Measurements from ENCODE around the gene HDAC9. TPM values are rescaled to one million over a fixed set of nuclear protein-coding genes. Genes with fewer than 3 reads are reported as not detected.

HDAC9 gene
- polyA plus RNA-seq, 4 donors: 8.4 to 15.8 (median 10.7) TPM

GRCh38 chr7:18491871-18492270 lies 3.7 kb upstream of the HDAC9 start:
- DNase-seq (ENCODE audit: low read depth in 4 of 4, low spot score in 3 of 4): no peak

GRCh38 chr7:18494406-18494805 lies 1.1 kb upstream of the HDAC9 start:
- no peak for DNase-seq (ENCODE audit: low read depth in 4 of 4, low spot score in 3 of 4)

- DNase-seq (ENCODE audit: low read depth in 4 of 4, low spot score in 3 of 4): peak in 1 of 4 donors; percentile 10
Observed at GRCh38 chr7:18494821-18495408, 634 bp upstream of the HDAC9 start.

- DNase-seq (ENCODE audit: low read depth in 4 of 4, low spot score in 3 of 4): peak in 1 of 4 donors; percentile 6
Observed at GRCh38 chr7:18496341-18496700, 772 bp downstream of the HDAC9 start.

GRCh38 chr7:18497082-18497481 lies 1.5 kb downstream of the HDAC9 start:
- no peak for DNase-seq (ENCODE audit: low read depth in 4 of 4, low spot score in 3 of 4)

GRCh38 chr7:18497800-18498199 lies 2.3 kb downstream of the HDAC9 start:
- DNase-seq (ENCODE audit: low read depth in 4 of 4, low spot score in 3 of 4): no peak

GRCh38 chr7:18498341-18498740 lies 2.8 kb downstream of the HDAC9 start:
- DNase-seq (ENCODE audit: low read depth in 4 of 4, low spot score in 3 of 4): no peak

- no peak for DNase-seq (ENCODE audit: low read depth in 4 of 4, low spot score in 3 of 4)
Observed at GRCh38 chr7:18499407-18500177, 4.0 kb downstream of the HDAC9 start.

GRCh38 chr7:18503126-18503866 lies 7.7 kb downstream of the HDAC9 start:
- no peak for DNase-seq (ENCODE audit: low read depth in 4 of 4, low spot score in 3 of 4)

GRCh38 chr7:18504965-18505364 lies 9.4 kb downstream of the HDAC9 start:
- no peak for DNase-seq (ENCODE audit: low read depth in 4 of 4, low spot score in 3 of 4)

- no peak for DNase-seq (ENCODE audit: low read depth in 4 of 4, low spot score in 3 of 4)
Observed at GRCh38 chr7:18505870-18506460, 10.4 kb downstream of the HDAC9 start.

- no peak for DNase-seq (ENCODE audit: low read depth in 4 of 4, low spot score in 3 of 4)
Observed at GRCh38 chr7:18508443-18509427, 13.2 kb downstream of the HDAC9 start.

GRCh38 chr7:18509481-18509880 lies 13.9 kb downstream of the HDAC9 start:
- no peak for DNase-seq (ENCODE audit: low read depth in 4 of 4, low spot score in 3 of 4)

GRCh38 chr7:18511351-18512140 lies 16.0 kb downstream of the HDAC9 start:
- DNase-seq (ENCODE audit: low read depth in 4 of 4, low spot score in 3 of 4): no peak

- no peak for DNase-seq (ENCODE audit: low read depth in 4 of 4, low spot score in 3 of 4)
Observed at GRCh38 chr7:18513343-18513742, 17.8 kb downstream of the HDAC9 start.

- no peak for DNase-seq (ENCODE audit: low read depth in 4 of 4, low spot score in 3 of 4)
Observed at GRCh38 chr7:18515067-18515466, 19.5 kb downstream of the HDAC9 start.

GRCh38 chr7:18517646-18518045 lies 22.1 kb downstream of the HDAC9 start:
- no peak for DNase-seq (ENCODE audit: low read depth in 4 of 4, low spot score in 3 of 4)

GRCh38 chr7:18518555-18518954 lies 23.0 kb downstream of the HDAC9 start:
- DNase-seq (ENCODE audit: low read depth in 4 of 4, low spot score in 3 of 4): no peak

- DNase-seq (ENCODE audit: low read depth in 4 of 4, low spot score in 3 of 4): no peak
Observed at GRCh38 chr7:18520450-18521235, 25.1 kb downstream of the HDAC9 start.
